H9 (cell line): ENCODE data around the gene TMEM205. TPM values are rescaled to one million over a fixed set of nuclear protein-coding genes. Genes with fewer than 3 reads are reported as not detected.
A peak's percentile ranks its signal among the peaks of the same experiment; 100 is the strongest.

Experiments
- DNase-seq: peaks from one replicate; pipeline ENCODE4 v3.0.0-alpha.2; 2017
- H2AFZ ChIP-seq: one replicate; pipeline ENCODE4 v1.6.1; 2013; ENCODE audit warnings: mild to moderate bottlenecking, low read length, control low read depth, moderate library complexity
- H2AK5ac ChIP-seq: 2 replicates; pipeline ENCODE4 v1.6.1; 2013; ENCODE audit warnings: low read length, control low read depth, mixed read lengths; ENCODE audit not compliant: insufficient read length
- H2BK120ac ChIP-seq: one replicate; pipeline ENCODE4 v1.6.1; 2013; ENCODE audit warnings: low read depth, mild to moderate bottlenecking, low read length, control low read depth, inconsistent platforms; ENCODE audit not compliant: poor library complexity, severe bottlenecking
- H2BK12ac ChIP-seq: 2 replicates; pipeline ENCODE4 v1.6.1; 2013; ENCODE audit warnings: low read length, control low read depth, mixed read lengths, low read depth; ENCODE audit not compliant: insufficient read length
- H2BK15ac ChIP-seq: 2 replicates; pipeline ENCODE4 v1.6.1; 2013; ENCODE audit warnings: low read depth, low read length, control low read depth
- H2BK20ac ChIP-seq: one replicate; pipeline ENCODE4 v1.6.1; 2013; ENCODE audit warnings: low read depth, mild to moderate bottlenecking, low read length, control low read depth, inconsistent platforms; ENCODE audit not compliant: poor library complexity, severe bottlenecking
- H2BK5ac ChIP-seq: 2 replicates; pipeline ENCODE4 v1.6.1; 2013; ENCODE audit warnings: low read length, control low read depth, mixed read lengths; ENCODE audit not compliant: insufficient read length
- H3K14ac ChIP-seq: 2 replicates; pipeline ENCODE4 v1.6.1; 2013; ENCODE audit warnings: low read length, control low read depth; ENCODE audit not compliant: insufficient read depth
- H3K18ac ChIP-seq: 2 replicates; pipeline ENCODE4 v1.6.1; 2013; ENCODE audit warnings: low read depth, mild to moderate bottlenecking, mixed read lengths, low read length, control low read depth; ENCODE audit not compliant: insufficient read length
- H3K23ac ChIP-seq: 2 replicates; pipeline ENCODE4 v1.6.1; 2013; ENCODE audit warnings: low read length, control low read depth, mixed read lengths, low read depth; ENCODE audit not compliant: insufficient read length
- H3K23me2 ChIP-seq: 2 replicates; pipeline ENCODE4 v1.6.1; 2013; ENCODE audit warnings: low read depth, mild to moderate bottlenecking, mixed read lengths, low read length, control low read depth; ENCODE audit not compliant: insufficient read length, poor library complexity, severe bottlenecking
- H3K27ac ChIP-seq: 2 replicates; pipeline ENCODE4 v1.5.1; 2013; ENCODE audit warnings: low read length, control low read depth, mixed read lengths, low read depth; ENCODE audit not compliant: insufficient read length
- H3K27me3 ChIP-seq: 2 replicates; pipeline ENCODE4 v1.6.1; 2013; ENCODE audit warnings: low read length, control low read depth, inconsistent platforms; ENCODE audit not compliant: insufficient read depth
- H3K4ac ChIP-seq: 2 replicates; pipeline ENCODE4 v1.6.1; 2013; ENCODE audit warnings: low read depth, mild to moderate bottlenecking, control low read depth, inconsistent platforms, low read length, moderate library complexity
- H3K4me1 ChIP-seq: 2 replicates; pipeline ENCODE4 v1.6.1; 2013; ENCODE audit warnings: low read length, control low read depth, inconsistent platforms; ENCODE audit not compliant: insufficient read depth
- H3K4me2 ChIP-seq: 2 replicates; pipeline ENCODE4 v1.6.1; 2013; ENCODE audit warnings: low read length, control low read depth, mixed read lengths; ENCODE audit not compliant: insufficient read length, insufficient read depth
- H3K56ac ChIP-seq: 2 replicates; pipeline ENCODE4 v1.6.1; 2013; ENCODE audit warnings: low read depth, mild to moderate bottlenecking, mixed read lengths, low read length, control low read depth; ENCODE audit not compliant: insufficient read length
- H3K79me1 ChIP-seq: 2 replicates; pipeline ENCODE4 v1.6.1; 2013; ENCODE audit warnings: low read depth, mild to moderate bottlenecking, moderate library complexity, low read length, control low read depth, inconsistent platforms; ENCODE audit not compliant: insufficient read depth, poor library complexity, severe bottlenecking
- H3K79me2 ChIP-seq: 2 replicates; pipeline ENCODE4 v1.6.1; 2013; ENCODE audit warnings: low read length, control low read depth, inconsistent platforms; ENCODE audit not compliant: insufficient read depth
- H3K9ac ChIP-seq: 2 replicates; pipeline ENCODE4 v1.6.1; 2013; ENCODE audit warnings: low read length, control low read depth, mixed read lengths; ENCODE audit not compliant: insufficient read length; ENCODE audit errors: extremely low read depth
- H3K9me3 ChIP-seq: one replicate; pipeline ENCODE4 v1.6.1; 2013; ENCODE audit warnings: low read depth, low read length, inconsistent platforms; ENCODE audit not compliant: control insufficient read depth
- H3T11ph ChIP-seq: one replicate; pipeline ENCODE4 v1.6.1; 2013; ENCODE audit warnings: mild to moderate bottlenecking, low read length, control low read depth, inconsistent platforms
- H4K20me1 ChIP-seq: one replicate; pipeline ENCODE4 v1.6.1; 2013; ENCODE audit not compliant: control insufficient read depth, insufficient read length, insufficient read depth
- H4K5ac ChIP-seq: 2 replicates; pipeline ENCODE4 v1.6.1; 2013; ENCODE audit warnings: low read depth, mild to moderate bottlenecking, mixed read lengths, low read length, control low read depth; ENCODE audit not compliant: insufficient read length
- H4K8ac ChIP-seq: replicated peaks from 2 replicates; pipeline ENCODE4 v1.6.1; 2013; ENCODE audit warnings: low read length, control low read depth, mixed read lengths, low read depth; ENCODE audit not compliant: insufficient read length
- H4K91ac ChIP-seq: 2 replicates; pipeline ENCODE4 v1.6.1; 2013; ENCODE audit warnings: low read depth, mild to moderate bottlenecking, moderate library complexity, mixed read lengths, low read length, control low read depth; ENCODE audit not compliant: insufficient read length
- H3K27ac Mint-ChIP-seq, 3 experiments: 2 replicates in 2 of 3; 3 replicates in 1 of 3; pipeline ENCODE4 v1.8.0; 2020 to 2021; ENCODE audit warnings: mixed read lengths in 3 of 3, mild to moderate bottlenecking in 1 of 3, moderate library complexity in 1 of 3
- H3K27me3 Mint-ChIP-seq: 2 replicates; pipeline ENCODE4 v1.8.0; 2021; ENCODE audit warnings: low read depth, mild to moderate bottlenecking, moderate library complexity, mixed read lengths
- H3K36me3 Mint-ChIP-seq, 3 experiments: 2 replicates in 2 of 3; 3 replicates in 1 of 3; pipeline ENCODE4 v1.8.0; 2020 to 2021; ENCODE audit warnings: low read depth in 3 of 3, mixed read lengths in 3 of 3; ENCODE audit not compliant: insufficient read depth in 1 of 3
- H3K4me1 Mint-ChIP-seq, 2 experiments: 2 replicates each; pipeline ENCODE4 v1.8.0; 2020; ENCODE audit warnings: mixed read lengths in 2 of 2
- H3K4me3 Mint-ChIP-seq, 2 experiments: 2 replicates in 1 of 2; 3 replicates in 1 of 2; pipeline ENCODE4 v1.8.0; 2020 to 2021; ENCODE audit warnings: mild to moderate bottlenecking in 2 of 2, mixed read lengths in 2 of 2, moderate library complexity in 1 of 2
- H3K9me3 Mint-ChIP-seq, 2 experiments: 2 replicates in 1 of 2; 3 replicates in 1 of 2; pipeline ENCODE4 v1.8.0; 2020; ENCODE audit warnings: mild to moderate bottlenecking in 2 of 2, mixed read lengths in 2 of 2, moderate library complexity in 1 of 2
- WGBS: extraction: QIAGEN DNeasy Blood & Tissue Kit; methylation state at CpG from one replicate; pipeline ENCODE4 v1.1.7; 2013; ENCODE audit warnings: missing lambda C conversion rate, low lambda C conversion rate, mixed read lengths; ENCODE audit not compliant: insufficient read length; ENCODE audit errors: extremely low coverage; 5-methylcytosine and 5-hydroxymethylcytosine counted together
- total RNA-seq: library from RNA; stranded (reverse); gene quantifications from 2 replicates; pipeline ENCODE4 v1.2.1, GENCODE V29; 2021
- TF ChIP-seq, protein P1 (sequence below): fragments of 200-600 bp; sonication (generic); conservative IDR thresholded peaks from 3 replicates; pipeline ENCODE4 v1.8.0; 2021; ENCODE audit warnings: antibody characterized with exemption, mild to moderate bottlenecking

Gene TMEM205
- total RNA-seq, 1 experiment from 2014 or later = 69.7 TPM

DNA sequence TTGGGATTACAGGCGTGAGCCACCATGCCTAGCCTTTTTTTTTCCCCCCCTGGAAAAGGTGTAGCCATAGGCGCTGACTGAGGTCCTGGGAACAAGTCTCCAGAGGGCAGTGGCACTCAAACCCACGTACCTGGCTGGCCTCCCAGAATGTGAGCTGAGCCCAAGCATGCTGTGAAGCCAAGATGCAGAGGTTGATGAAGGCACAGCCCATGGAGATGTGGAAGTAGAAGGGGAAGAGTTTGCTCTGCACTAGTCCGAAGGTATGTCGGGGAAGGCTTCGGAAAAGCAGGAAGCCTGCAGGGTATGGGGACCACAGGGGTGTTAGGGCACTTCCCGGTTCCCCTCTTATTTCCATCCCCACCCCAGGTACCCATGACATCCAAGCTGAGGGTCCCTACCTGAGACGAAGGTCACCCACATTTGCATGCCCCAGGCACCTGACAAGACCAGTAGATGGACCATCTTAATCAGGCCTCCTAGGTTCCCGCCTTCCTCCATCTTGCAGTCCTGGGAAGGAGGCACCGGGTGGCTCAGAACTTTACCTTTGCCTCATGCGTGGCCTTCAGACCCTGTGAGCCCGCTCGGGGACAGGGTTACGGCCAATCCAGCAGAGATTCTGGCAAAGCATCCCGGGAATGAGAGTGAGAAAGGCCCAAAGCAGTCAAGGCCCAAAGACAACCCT, 805 bp downstream of the TMEM205 start:
- no peak overlapping the region for H2BK15ac ChIP-seq
- Mint-ChIP-seq H3K27ac (peak overlapping the region in 1 of 3 experiments; percentile 96; a peak in 2 of 7 replicates), H3K36me3 (peaks cover 0 to 15% (median 13%) of the 10 kb centered on the region in 3 experiments; a peak in 5 of 7 replicates), H3K4me1 (peaks cover 16 to 19% of the 10 kb centered on the region in 2 experiments), H3K27me3 (peaks cover 5% of the 10 kb centered on the region), H3K9me3 (peaks cover 3 to 7% of the 10 kb centered on the region in 2 experiments; a peak in 3 of 5 replicates), H3K4me3 (peak overlapping the region; percentile 93 to 94)
- no peak overlapping the region for H3T11ph ChIP-seq
- TF ChIP-seq, protein P1, sequence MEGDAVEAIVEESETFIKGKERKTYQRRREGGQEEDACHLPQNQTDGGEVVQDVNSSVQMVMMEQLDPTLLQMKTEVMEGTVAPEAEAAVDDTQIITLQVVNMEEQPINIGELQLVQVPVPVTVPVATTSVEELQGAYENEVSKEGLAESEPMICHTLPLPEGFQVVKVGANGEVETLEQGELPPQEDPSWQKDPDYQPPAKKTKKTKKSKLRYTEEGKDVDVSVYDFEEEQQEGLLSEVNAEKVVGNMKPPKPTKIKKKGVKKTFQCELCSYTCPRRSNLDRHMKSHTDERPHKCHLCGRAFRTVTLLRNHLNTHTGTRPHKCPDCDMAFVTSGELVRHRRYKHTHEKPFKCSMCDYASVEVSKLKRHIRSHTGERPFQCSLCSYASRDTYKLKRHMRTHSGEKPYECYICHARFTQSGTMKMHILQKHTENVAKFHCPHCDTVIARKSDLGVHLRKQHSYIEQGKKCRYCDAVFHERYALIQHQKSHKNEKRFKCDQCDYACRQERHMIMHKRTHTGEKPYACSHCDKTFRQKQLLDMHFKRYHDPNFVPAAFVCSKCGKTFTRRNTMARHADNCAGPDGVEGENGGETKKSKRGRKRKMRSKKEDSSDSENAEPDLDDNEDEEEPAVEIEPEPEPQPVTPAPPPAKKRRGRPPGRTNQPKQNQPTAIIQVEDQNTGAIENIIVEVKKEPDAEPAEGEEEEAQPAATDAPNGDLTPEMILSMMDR = no peak
- no peak overlapping the region for H2BK12ac ChIP-seq
- H3K4ac ChIP-seq = no peak overlapping the region
- no peak overlapping the region for H2AFZ ChIP-seq
- H2BK20ac ChIP-seq = no peak overlapping the region
- H3K9ac ChIP-seq = peak overlapping the region; percentile 55
- H3K56ac ChIP-seq = no peak overlapping the region
- H4K20me1 ChIP-seq = no peaks in the 10 kb centered on the region
- H2BK120ac ChIP-seq = no peak overlapping the region
- no peaks in the 10 kb centered on the region for H3K79me1 ChIP-seq
- H2AK5ac ChIP-seq = no peak overlapping the region
- no peak overlapping the region for H3K27ac ChIP-seq
- no peak overlapping the region for H3K23ac ChIP-seq
- WGBS = no CpG with 5 or more reads among the region's 15 CpGs
- no peaks in the 10 kb centered on the region; the same call in 1 of the 2 replicates for H3K4me1 ChIP-seq
- no peak overlapping the region for H4K8ac ChIP-seq
- H3K23me2 ChIP-seq = peaks cover 8% of the 10 kb centered on the region
- H3K14ac ChIP-seq = no peak overlapping the region
- no peak overlapping the region for H4K5ac ChIP-seq
- H2BK5ac ChIP-seq = no peak overlapping the region
- no peaks in the 10 kb centered on the region for H3K27me3 ChIP-seq
- H3K18ac ChIP-seq = no peak overlapping the region
- no peaks in the 10 kb centered on the region for H3K9me3 ChIP-seq
- DNase-seq = no peak
- H3K4me2 ChIP-seq = peak overlapping the region; percentile 34
- no peak overlapping the region for H4K91ac ChIP-seq
- no peaks in the 10 kb centered on the region for H3K79me2 ChIP-seq
